GM18498 (cell line): ENCODE results near the gene STAM.
A peak's percentile ranks its signal among the peaks of the same experiment; 100 is the strongest.
"Not testable (repeated sequence)": the region's sequence is repeated elsewhere in the genome, so short reads cannot be mapped to it uniquely, and the experiment has no call there.

ENCODE experiments used
- ATAC-seq: cut with Tn5 transposase; IDR thresholded peaks from one replicate; pipeline ENCODE4 v1.9.1; 2021; ENCODE audit warnings: mild to moderate bottlenecking, moderate library complexity; ENCODE audit not compliant: unreplicated experiment

STAM gene

DNA sequence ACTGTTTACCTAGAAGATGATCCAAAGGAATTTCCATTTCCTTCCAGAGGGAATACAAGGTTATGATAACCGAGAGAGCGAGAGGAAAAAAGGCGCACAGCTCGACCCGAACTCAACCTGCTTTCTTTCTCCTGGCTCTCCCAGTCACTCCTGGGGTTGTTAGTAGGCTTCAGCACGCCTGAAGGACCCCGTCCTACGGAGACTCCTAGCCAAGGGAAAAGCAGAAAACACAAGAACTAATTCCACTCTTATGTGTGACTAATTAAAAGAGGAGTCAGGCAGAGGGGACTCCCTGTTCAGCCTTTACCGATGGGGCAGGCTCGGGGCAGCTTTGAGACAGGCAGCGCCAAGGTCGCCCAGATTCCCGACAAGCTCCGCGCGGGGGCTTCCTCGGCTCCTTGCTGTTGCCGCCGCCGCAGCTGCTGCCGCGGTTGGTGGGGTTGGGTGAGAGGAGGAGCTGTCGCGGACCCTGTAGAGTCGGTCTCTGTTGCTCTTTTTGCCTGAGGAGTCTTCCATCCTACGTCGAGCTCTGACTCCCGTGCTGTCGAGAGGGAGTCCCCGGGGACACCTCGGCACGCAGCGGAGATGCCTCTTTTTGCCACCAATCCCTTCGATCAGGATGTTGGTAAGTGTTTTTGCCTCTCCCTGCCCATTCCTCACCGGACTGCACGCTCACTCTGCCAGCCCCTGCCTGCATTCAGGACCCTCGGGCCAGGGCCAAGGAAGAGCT is at the start of gene STAM:
Gene STAM (plus strand): TSS at position 397 of the 730 bp plus-strand sequence. CDS start 189 bp downstream, at position 586.
- ATAC-seq: peak; percentile 89

DNA sequence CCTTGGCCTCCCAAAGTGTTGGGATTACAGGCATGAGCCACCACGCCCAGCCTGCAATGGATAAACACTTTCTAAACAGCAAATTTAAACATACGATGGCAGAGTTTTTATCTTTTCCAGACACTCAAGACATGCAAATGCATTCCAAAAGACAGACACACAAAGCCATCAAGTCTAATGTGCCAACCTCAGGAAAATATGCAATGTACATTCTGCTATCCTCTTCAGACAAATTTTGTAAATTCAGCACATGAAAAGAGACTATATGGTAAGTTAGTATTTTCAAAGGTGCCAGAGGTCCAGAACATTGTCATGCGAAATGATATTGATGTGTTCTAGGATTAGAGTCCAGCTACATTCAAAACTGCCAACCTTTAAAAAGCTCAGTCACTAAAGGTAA is 46.6 kb upstream of the STAM start:
- no peak for ATAC-seq

DNA sequence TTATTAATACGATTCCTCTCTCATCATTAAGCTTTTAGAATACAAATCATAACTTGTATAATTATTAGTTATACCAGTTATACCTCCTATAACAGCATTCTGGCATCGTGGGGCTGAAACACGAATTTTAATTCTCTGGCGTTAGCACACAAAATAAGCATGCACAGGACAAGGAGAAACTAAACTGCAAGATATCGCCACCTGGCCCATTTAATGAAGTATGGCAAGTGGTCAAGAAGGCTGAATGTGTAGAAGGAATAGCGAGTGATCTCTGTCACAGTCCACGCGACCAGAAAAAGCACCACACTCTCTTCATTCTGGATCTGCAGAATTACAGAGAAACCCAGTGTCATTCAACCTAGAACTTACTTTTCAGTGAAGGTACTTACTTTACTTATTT is 44.9 kb upstream of the STAM start:
- ATAC-seq: peak; percentile 55

- ATAC-seq: no peak
Measured at GRCh38 chr10:17605936-17606335, 38.0 kb upstream of the STAM start.

- ATAC-seq: no peak
Measured at GRCh38 chr10:17606547-17607040, 37.4 kb upstream of the STAM start.

- no peak for ATAC-seq
Measured at GRCh38 chr10:17607060-17607459, 36.9 kb upstream of the STAM start.

GRCh38 chr10:17607603-17608332 is 36.2 kb upstream of the STAM start:
- ATAC-seq: peak; percentile 83

DNA sequence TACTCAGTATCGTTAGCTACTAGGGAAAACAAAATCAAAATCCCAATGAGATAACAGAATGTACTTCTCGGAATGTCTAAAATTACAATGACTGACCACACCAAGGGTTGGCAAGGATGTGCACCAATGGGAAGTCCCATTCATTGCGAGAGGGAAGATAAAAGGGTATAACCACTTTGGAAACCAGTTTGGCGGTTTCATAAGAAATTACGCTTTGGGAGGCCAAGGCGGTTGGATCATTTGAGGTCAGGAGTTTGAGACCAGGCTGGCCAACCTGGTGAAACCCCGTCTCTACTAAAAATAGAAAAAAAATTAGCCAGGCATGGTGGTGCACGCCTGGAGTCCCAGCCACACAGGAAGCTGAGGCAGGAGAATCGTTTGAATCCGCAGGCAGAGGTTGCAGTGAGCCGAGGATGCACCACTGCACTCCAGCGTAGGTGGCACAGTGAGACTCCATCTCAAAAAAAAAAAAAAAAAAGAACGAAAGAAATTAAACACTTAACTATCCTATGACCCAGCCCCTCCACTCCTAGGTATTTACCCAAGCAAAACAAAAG is 34.4 kb upstream of the STAM start:
- ATAC-seq: no peak

- ATAC-seq: peak; percentile 58
Measured at GRCh38 chr10:17616403-17617030, 27.4 kb upstream of the STAM start.

DNA sequence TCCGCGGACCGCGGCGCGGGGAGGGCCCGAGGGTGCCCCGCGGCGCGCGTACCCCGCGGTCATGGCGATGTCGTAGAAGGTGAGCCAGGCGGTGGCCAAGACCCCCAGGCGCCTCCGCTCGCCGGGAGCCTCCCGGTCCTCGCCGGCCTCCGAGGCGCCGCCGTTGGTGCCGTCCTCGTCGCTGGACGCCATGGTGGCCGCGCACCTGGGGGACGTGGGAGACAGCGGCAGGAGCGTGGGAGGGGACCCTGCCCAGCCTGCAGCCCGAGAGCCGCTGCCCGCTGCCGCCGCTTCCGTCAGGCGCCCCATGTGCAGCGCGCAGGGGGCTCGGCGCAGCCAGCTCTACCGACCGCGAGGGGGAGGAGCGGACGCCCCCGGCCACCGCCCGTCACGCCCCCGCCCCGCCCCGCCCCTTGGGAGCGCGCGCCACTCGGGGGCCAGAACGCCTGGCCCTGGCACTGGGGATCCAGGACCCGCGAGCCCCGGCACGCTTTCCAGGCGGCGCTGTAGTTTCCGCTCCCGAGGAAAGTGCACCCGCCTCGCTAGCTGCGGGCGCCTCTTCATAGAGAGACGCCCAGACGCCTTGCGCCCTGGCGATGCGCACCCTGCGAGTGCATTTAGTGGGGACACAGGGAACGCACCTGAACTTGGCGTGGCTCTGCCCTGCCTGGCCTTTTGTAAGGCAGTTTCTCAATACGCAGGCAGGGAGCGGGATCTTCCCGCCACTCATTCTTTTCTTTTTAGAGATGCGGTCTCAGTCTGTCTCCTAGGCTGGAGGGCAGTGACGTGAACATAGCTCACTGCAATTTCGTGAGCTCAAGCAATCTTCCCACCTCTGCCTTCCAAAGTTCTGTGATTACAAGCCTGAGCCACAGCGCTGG is 26.7 kb upstream of the STAM start, which contains the start of gene HACD1:
Gene HACD1 (minus strand): TSS at position 344 of the 881 bp plus-strand sequence. CDS start 35 bp downstream, at position 309.
- peak; percentile 61 for ATAC-seq

- no peak for ATAC-seq
Measured at GRCh38 chr10:17622061-17622460, 21.9 kb upstream of the STAM start.

DNA sequence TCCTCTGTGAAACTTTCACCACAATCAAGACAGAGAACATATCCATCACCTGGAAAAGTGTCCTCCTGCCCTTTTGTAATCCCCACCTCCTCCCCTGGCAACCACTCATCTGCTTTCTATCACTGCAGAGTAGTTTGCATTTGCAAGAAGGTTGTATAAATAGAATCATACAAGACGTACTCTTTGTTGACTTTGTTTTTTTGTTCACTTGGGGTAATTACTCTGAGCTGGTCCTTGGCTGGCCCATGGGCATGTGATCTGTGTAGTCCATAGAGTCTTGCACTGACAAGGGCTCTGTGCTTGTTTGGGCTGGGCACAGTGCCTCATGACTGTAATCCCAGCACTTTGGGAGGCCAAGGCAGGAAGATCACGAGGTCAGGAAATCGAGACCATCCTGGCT is 19.0 kb upstream of the STAM start:
- no peak for ATAC-seq

- no peak for ATAC-seq
Measured at GRCh38 chr10:17626656-17627055, 17.3 kb upstream of the STAM start.

DNA sequence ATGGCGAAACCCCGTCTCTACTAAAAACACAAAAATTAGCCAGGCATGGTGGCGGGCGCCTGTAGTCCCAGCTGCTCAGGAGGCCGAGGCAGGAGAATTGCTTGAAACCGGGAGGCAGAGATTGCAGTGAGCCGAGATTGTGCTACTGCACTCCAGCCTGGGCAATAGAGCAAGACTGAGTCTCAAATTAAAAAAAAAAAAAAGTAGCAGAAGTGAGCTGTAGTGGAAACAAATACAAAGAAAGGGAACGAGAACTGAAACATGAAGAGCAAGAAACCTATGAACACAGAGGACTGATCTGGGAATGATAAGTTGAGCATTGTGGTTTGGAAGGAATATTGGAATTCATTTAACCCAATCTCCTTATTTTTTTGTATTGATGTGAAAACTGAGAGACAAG is 11.4 kb upstream of the STAM start:
- ATAC-seq: not testable (repeated sequence)

DNA sequence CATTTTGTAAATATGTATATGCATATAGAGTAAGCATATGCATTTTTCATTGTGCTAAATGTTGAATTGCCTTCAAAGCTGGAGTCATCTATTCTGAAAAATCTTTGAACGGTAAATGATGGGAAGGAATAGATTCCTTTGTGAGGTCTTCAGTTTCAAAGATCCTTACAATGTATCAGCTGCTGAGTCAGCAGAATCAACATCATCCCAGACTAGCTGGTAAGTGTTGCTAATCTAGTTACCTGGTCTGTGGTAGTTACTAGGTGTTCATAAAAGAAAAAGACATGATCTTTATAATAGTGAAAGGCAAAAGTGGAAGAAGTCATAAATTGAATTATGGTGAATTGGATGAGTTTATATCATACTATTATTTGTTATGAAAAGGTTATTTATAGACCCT is 10.6 kb upstream of the STAM start:
- ATAC-seq: no peak

GRCh38 chr10:17637869-17638268 is 6.1 kb upstream of the STAM start:
- no peak for ATAC-seq

DNA sequence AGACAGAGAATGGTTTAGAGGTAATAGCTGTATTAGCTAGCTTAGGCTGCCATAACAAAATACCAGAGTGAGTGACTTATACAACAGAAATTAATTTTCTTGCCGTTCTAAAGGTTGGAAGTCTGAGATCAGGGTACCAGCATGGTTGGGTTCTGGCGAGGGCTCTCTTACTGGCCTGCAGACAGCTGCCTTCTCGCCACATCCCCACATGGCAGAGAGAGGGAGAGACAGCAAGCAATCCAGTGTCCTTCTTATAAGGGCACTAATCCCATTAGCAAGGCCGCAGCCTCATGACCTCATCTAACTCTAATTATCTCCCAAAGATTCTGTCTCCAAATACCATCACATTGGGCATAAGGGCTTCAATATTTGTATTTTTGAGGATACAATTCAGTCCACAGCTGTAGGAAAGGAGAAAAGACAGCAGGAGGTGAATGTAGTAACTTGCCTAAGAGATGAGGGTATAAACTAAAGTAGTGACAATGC is 3.6 kb upstream of the STAM start:
- no peak for ATAC-seq

DNA sequence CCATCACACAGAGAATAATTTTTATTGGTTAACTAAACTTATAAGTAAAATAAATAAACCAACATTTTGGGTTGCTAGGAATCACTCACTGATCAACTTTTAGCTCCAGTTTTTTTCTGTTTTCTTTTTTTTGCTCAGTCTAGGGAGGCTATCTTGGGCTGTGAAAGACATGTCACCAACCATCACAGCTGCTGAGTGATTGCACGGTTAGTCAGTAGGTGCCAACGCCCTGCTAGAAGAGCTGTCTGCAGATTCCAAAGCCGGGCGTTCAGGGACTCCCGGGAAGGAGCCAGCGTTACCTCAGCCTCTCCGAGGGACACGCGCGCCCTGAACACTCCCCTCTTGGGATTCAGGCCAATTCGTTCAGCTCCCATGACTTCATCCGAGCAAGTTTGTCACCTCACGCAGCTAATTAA is 604 bp upstream of the STAM start:
- peak; percentile 27 for ATAC-seq

GRCh38 chr10:17644485-17644943 is 563 bp downstream of the STAM start:
- peak; percentile 37 for ATAC-seq
